Prostate gland (tissue), 2 donors: ENCODE results near the gene SRGAP2C. TPM values are rescaled to one million over a fixed set of nuclear protein-coding genes. Genes with fewer than 3 reads are reported as not detected.
"Not testable (repeated sequence)": the region's sequence is repeated elsewhere in the genome, so short reads cannot be mapped to it uniquely, and the experiment has no call there.

Experiments used
- DNase-seq: peaks from one replicate; pipeline ENCODE4 v3.0.0-alpha.2; 2019; ENCODE audit warnings: low spot score
- H3K27ac ChIP-seq, 2 donors: fragments of 200-600 bp; sonication (generic); 2 replicates each; pipeline ENCODE4 v1.5.1; 2017 to 2019
- H3K27me3 ChIP-seq: fragments of 200-600 bp; sonication (generic); replicated peaks from 2 replicates; pipeline ENCODE4 v1.5.1; 2019; ENCODE audit not compliant: insufficient read depth
- H3K36me3 ChIP-seq, 2 donors: fragments of 200-600 bp; sonication (generic); 1 replicate in 1 of 2; 2 replicates in 1 of 2; pipeline versions ENCODE4 v1.5.1 to v1.8.1; 2017 to 2019
- H3K4me1 ChIP-seq: fragments of 200-600 bp; sonication (generic); replicated peaks from 2 replicates; pipeline ENCODE4 v1.5.1; 2019
- H3K4me3 ChIP-seq, 2 donors: fragments of 200-600 bp; sonication (generic); 2 replicates each; pipeline ENCODE4 v1.5.1; 2017 to 2019
- H3K9me3 ChIP-seq: fragments of 200-600 bp; sonication (generic); 2 replicates; pipeline ENCODE4 v1.5.1; 2017
- WGBS: methylation state at CpG from one replicate; pipeline ENCODE4 v1.1.5; 2018; 5-methylcytosine and 5-hydroxymethylcytosine counted together
- intact Hi-C: fragments of 100-400 bp; cut with DNase I; formaldehyde crosslinking; loops from one replicate; pipeline ENCODE4 v1.14.2; 2022
- total RNA-seq, 2 donors: library from RNA; depleted of rRNA; stranded (reverse); fragments of >200 nt; gene quantifications; one replicate each; pipeline ENCODE4 v1.1.0, GENCODE V29; 2016

The SRGAP2C gene
- total RNA-seq, 2 donors from 2014 or later: 5.2 to 15.6 TPM

GRCh38 chr1:121278777-121279547 lies 94.2 kb downstream of the SRGAP2C start:
- H3K4me1 ChIP-seq, intact Hi-C loops, DNase-seq, H3K36me3 ChIP-seq, H3K9me3 ChIP-seq, H3K27ac ChIP-seq, H3K27me3 ChIP-seq, H3K4me3 ChIP-seq: not testable (repeated sequence)
- 47% methylated on average over 4 of the region's 4 CpGs for WGBS

- H3K27me3 ChIP-seq, intact Hi-C loops, H3K4me3 ChIP-seq, H3K9me3 ChIP-seq, H3K4me1 ChIP-seq, H3K36me3 ChIP-seq, DNase-seq, H3K27ac ChIP-seq: not testable (repeated sequence)
- WGBS: 89% methylated on average over 2 of the region's 4 CpGs
Measured at GRCh38 chr1:121279548-121279898, 94.7 kb downstream of the SRGAP2C start.

- H3K4me1 ChIP-seq, H3K27ac ChIP-seq, H3K4me3 ChIP-seq, H3K27me3 ChIP-seq, H3K9me3 ChIP-seq, intact Hi-C loops, DNase-seq, H3K36me3 ChIP-seq: not testable (repeated sequence)
- WGBS: 67% methylated on average over 3 of the region's 5 CpGs
Measured at GRCh38 chr1:121280699-121281317, 96.0 kb downstream of the SRGAP2C start.

GRCh38 chr1:121281480-121281879 lies 96.7 kb downstream of the SRGAP2C start:
- H3K9me3 ChIP-seq, intact Hi-C loops, H3K4me3 ChIP-seq, H3K36me3 ChIP-seq, H3K4me1 ChIP-seq, H3K27me3 ChIP-seq, DNase-seq, H3K27ac ChIP-seq: not testable (repeated sequence)
- WGBS: no CpG with 5 or more reads among the region's 2 CpGs

DNA sequence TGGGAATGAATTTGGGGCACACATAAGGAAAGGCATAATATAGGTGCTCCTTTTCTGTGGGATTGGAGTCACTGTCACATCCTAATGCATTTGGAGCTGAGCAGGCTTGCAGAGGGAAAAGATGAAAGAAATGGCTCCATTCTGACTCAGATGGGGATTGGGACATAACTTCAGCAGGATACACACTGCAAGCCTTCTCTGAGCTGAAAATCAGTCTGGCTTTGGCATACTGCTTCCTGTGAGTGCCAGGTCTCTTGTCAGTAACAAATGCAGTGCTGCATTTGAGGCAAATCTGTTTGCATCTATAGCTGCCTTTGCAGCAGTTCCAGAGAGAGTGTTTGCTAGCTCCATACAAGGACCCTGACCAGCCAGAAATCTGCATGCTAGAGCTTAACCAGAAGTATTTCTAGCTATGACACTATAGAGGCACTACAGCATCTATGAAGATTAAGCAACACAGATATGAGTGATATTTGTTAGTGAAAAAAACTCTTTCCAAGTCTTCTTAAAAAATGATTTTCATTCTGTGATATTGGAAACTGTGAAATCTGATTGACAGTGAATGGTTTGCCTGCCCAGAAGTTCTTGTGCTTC lies 98.9 kb downstream of the SRGAP2C start:
- H3K27me3 ChIP-seq, H3K36me3 ChIP-seq, H3K9me3 ChIP-seq, DNase-seq, H3K4me3 ChIP-seq, H3K27ac ChIP-seq, H3K4me1 ChIP-seq, intact Hi-C loops: not testable (repeated sequence)

DNA sequence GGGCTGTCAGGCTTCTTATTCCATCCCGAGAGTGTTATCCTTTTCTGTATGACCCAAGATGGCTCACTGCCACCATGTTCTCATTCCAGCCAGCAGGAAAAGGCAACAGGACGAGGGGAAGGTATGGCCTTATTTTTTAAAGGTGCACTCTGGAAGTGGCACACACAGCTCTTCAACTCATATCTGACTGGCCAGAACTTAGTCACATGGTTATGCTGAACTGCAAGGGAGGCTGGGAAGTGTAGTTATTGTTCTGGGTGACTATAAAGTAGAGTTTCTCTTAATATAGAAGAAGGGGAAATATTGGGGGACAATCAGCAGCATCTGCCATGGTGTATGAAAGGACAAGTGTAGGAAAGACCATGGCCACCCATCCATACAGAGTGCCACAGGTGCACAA lies 107.8 kb downstream of the SRGAP2C start:
- H3K27me3 ChIP-seq, DNase-seq, H3K4me3 ChIP-seq, intact Hi-C loops, H3K36me3 ChIP-seq, H3K9me3 ChIP-seq, H3K27ac ChIP-seq, H3K4me1 ChIP-seq: not testable (repeated sequence)
- WGBS: 40% methylated on average over 1 of the region's 2 CpGs

GRCh38 chr1:121293263-121294204 lies 108.8 kb downstream of the SRGAP2C start:
- not testable (repeated sequence) for H3K4me1 ChIP-seq
- 60% methylated on average over 2 of the region's 11 CpGs for WGBS

GRCh38 chr1:121294205-121294570 lies 109.4 kb downstream of the SRGAP2C start:
- 100% methylated on average over 1 of the region's 2 CpGs for WGBS
- H3K27ac ChIP-seq, H3K4me3 ChIP-seq, H3K4me1 ChIP-seq, H3K27me3 ChIP-seq, DNase-seq, H3K36me3 ChIP-seq, H3K9me3 ChIP-seq, intact Hi-C loops: not testable (repeated sequence)

More at GRCh38 chr1:121293263-121294204, 108.8 kb downstream of the SRGAP2C start:
- intact Hi-C loops, H3K4me3 ChIP-seq, H3K9me3 ChIP-seq, H3K27ac ChIP-seq, DNase-seq, H3K36me3 ChIP-seq, H3K27me3 ChIP-seq: not testable (repeated sequence)

GRCh38 chr1:121296563-121296962 lies 111.8 kb downstream of the SRGAP2C start:
- H3K4me3 ChIP-seq, H3K9me3 ChIP-seq, H3K27me3 ChIP-seq, H3K36me3 ChIP-seq, H3K27ac ChIP-seq, DNase-seq, intact Hi-C loops, H3K4me1 ChIP-seq: not testable (repeated sequence)
- WGBS: no CpG with 5 or more reads among the region's 4 CpGs

- intact Hi-C loops, H3K27ac ChIP-seq, H3K36me3 ChIP-seq, DNase-seq, H3K9me3 ChIP-seq, H3K4me1 ChIP-seq, H3K4me3 ChIP-seq, H3K27me3 ChIP-seq: not testable (repeated sequence)
- no CpG with 5 or more reads among the region's 4 CpGs for WGBS
Measured at GRCh38 chr1:121298529-121298928, 113.8 kb downstream of the SRGAP2C start.

GRCh38 chr1:121299514-121300149 lies 114.9 kb downstream of the SRGAP2C start:
- H3K4me1 ChIP-seq, intact Hi-C loops, H3K4me3 ChIP-seq, H3K36me3 ChIP-seq, H3K27me3 ChIP-seq, H3K9me3 ChIP-seq, H3K27ac ChIP-seq, DNase-seq: not testable (repeated sequence)
- 31% methylated on average over 4 of the region's 6 CpGs for WGBS
